Measurements from ENCODE around the gene NFIC.

The NFIC gene

DNA sequence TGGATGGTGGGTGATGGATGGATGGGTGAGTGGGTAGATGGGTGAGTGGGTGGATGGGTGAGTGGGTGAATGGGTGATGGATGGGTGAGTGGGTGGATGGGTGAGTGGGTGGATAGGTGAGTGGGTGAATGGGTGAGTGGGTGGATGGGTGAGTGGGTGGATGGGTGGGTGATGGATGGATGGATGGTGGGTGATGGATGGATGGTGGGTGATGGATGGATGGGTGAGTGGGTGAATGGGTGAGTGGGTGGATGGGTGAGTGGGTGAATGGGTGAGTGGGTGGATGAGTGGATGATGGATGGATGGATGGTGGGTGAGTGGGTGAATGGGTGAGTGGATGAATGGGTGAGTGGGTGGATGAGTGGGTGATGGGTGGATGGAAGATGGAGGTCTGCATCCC is 111.1 kb downstream of the NFIC start:
- H3K4me3 ChIP-seq (ENCODE audit: low read depth, low read length): no peak overlapping the region
- TF ChIP-seq CTCF (IDR thresholded peaks at IDR 0.05; ENCODE audit: low read depth, low read length) (no peak), POLR2A (IDR thresholded peaks at IDR 0.05; ENCODE audit: extremely low read depth, insufficient read length) (no peak), MYC (IDR thresholded peaks at IDR 0.05; ENCODE audit: low read depth, low read length) (no peak)
- TF ChIP-seq, protein P1, sequence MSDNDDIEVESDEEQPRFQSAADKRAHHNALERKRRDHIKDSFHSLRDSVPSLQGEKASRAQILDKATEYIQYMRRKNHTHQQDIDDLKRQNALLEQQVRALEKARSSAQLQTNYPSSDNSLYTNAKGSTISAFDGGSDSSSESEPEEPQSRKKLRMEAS (IDR thresholded peaks at IDR 0.05; ENCODE audit: low read depth, low read length): no peak
- no peak for DNase-seq (ENCODE audit: low read depth)

DNA sequence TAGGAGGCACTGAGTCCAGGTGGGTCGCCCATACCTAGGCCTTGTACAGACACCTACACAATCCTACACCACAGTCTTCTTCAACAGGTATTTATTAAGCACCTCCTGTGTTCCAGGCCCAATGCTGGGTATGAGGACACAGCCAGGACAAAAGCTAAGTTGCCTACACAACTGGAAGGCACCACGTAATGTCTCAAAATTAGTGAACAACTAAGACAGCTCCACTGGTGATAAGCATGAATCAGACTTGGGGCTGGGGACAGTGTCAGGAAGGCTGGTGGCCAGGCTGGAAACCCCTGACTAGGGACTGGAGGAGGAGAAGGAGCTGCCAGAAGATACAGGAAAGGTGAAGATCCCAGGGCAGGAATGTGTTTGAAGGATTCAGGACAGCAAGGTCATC is 111.6 kb downstream of the NFIC start:
- no peak for DNase-seq (ENCODE audit: low read depth)
- H3K4me3 ChIP-seq (ENCODE audit: low read depth, low read length): no peak overlapping the region
- TF ChIP-seq MYC (IDR thresholded peaks at IDR 0.05; ENCODE audit: low read depth, low read length) (no peak), POLR2A (IDR thresholded peaks at IDR 0.05; ENCODE audit: extremely low read depth, insufficient read length) (no peak), CTCF (IDR thresholded peaks at IDR 0.05; ENCODE audit: low read depth, low read length) (no peak)
- TF ChIP-seq, protein P1 (IDR thresholded peaks at IDR 0.05; ENCODE audit: low read depth, low read length): no peak

DNA sequence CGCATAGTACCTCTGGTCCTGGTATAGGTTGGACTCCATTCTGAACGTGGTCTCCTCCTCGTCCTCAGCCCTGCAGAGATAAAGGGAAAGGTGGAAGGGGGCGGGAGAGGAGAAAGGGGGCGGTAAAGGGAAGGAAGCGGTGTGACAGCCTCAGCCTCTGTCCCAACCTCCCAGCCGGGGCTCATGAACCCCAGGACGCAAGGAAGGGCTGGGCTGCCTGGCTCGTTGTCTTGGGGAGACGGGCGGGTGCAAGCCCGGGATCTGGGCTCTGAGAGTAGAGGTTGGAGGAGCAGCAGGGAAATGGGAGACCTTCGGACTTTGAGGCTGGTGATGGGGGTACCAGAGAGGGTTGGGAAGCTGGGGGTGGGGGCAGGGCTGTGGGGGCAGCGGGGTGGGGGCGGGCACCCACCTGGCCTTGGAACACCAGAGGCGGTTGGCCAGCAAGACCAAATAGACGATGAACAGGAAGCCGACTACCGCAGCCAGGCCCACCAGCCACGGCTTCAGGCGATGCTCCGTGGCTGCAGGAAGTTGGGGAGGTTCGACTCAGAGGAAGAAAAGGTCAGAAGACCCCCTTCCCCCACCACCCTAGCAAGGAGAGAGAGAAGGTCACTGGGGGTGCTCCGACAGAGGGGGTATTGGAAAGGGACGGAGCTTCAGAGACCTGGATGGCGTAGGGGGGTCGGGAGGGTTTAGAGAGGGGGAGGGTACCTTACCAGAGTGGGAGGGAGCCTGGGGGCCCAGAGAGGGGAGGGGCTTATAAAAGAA is 112.2 kb downstream of the NFIC start:
- TF ChIP-seq MYC (IDR thresholded peaks at IDR 0.05; ENCODE audit: low read depth, low read length): no peak
- TF ChIP-seq, protein P1 (IDR thresholded peaks at IDR 0.05; ENCODE audit: low read depth, low read length): no peak
- TF ChIP-seq CTCF (IDR thresholded peaks at IDR 0.05; ENCODE audit: low read depth, low read length): no peak
- no peak for TF ChIP-seq POLR2A (IDR thresholded peaks at IDR 0.05; ENCODE audit: extremely low read depth, insufficient read length)
- DNase-seq (ENCODE audit: low read depth): peak; percentile 61
- no peak overlapping the region for H3K4me3 ChIP-seq (ENCODE audit: low read depth, low read length)

DNA sequence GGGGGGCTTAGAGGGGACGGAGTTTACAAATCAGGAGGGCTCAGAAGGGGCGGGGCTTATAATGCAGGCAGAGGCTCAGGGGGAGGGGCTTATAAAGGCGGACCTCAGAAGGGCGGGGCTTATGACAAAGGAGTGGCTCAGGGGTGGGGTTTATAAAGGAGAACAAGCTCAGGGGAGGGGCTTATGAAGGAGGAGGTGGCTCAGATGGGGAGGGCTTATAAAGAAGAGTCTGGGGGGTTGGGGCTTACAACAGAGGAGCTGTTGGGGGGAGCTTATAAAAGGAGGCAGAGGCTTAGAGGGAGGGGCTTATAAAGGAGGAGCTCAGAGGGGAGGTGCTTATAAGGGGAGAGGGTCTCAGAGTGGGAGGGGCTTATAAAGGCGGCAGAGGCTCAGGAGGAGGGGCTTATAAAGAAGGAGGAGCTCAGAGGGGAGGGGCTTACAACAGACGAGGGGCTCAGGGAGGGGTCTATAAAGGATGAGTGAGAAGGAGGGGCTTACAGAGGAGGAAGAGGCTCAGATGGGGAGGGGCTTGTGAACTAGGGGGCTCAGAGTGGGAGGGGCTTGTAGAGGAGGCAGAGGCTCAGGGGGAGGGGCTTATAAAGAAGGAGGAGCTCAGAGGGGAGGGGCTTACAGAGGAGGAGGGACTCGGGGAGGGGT is 112.9 kb downstream of the NFIC start:
- DNase-seq (ENCODE audit: low read depth): peak; percentile 64
- no peak overlapping the region for H3K4me3 ChIP-seq (ENCODE audit: low read depth, low read length)
- TF ChIP-seq POLR2A (IDR thresholded peaks at IDR 0.05; ENCODE audit: extremely low read depth, insufficient read length) (no peak), MYC (IDR thresholded peaks at IDR 0.05; ENCODE audit: low read depth, low read length) (no peak), CTCF (IDR thresholded peaks at IDR 0.05; ENCODE audit: low read depth, low read length) (no peak)
- TF ChIP-seq, protein P1 (IDR thresholded peaks at IDR 0.05; ENCODE audit: low read depth, low read length): no peak

DNA sequence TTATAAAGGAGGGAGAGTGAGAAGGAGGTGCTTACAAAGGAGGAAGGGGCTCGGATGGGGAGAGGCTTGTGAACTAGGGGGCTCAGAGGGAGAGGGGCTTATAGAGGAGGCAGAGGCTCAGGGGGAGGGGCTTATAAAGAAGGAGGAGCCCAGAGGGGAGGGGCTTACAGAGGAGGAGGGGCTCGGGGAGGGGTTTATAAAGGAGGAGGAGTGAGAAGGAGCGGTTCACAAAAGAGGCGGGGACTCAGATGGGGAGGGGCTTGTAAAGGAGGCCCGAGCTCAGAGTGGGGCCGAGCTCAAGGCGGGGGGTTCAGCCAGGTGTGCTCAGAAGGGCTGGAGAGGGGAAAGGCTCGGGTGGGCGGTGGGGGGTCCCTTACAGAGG is 113.4 kb downstream of the NFIC start:
- H3K4me3 ChIP-seq (ENCODE audit: low read depth, low read length): no peak overlapping the region
- DNase-seq (ENCODE audit: low read depth): no peak
- TF ChIP-seq, protein P1 (IDR thresholded peaks at IDR 0.05; ENCODE audit: low read depth, low read length): no peak
- TF ChIP-seq CTCF (IDR thresholded peaks at IDR 0.05; ENCODE audit: low read depth, low read length): no peak
- no peak for TF ChIP-seq POLR2A (IDR thresholded peaks at IDR 0.05; ENCODE audit: extremely low read depth, insufficient read length)
- TF ChIP-seq MYC (IDR thresholded peaks at IDR 0.05; ENCODE audit: low read depth, low read length): no peak
